HL-60 (cell line): ENCODE data around the gene TMEM18.

Source experiments
- DNase-seq, 2 experiments: peaks; one replicate each; pipeline ENCODE4 v3.0.0-alpha.2; 2010 to 2020; ENCODE audit warnings: low read depth in 1 of 2, low spot score in 1 of 2
- H3K27ac ChIP-seq: fragments of 250-450 bp; sonication (Bioruptor Pico); replicated peaks from 2 replicates; pipeline ENCODE4 v1.5.1; 2020; ENCODE audit warnings: mild to moderate bottlenecking, moderate library complexity
- H3K27me3 ChIP-seq: fragments of 250-450 bp; sonication (Bioruptor Pico); 2 replicates; pipeline ENCODE4 v1.5.1; 2021; ENCODE audit warnings: mild to moderate bottlenecking, moderate library complexity; ENCODE audit not compliant: insufficient read depth, poor library complexity, severe bottlenecking
- H3K4me3 ChIP-seq: replicated peaks from 2 replicates; pipeline ENCODE4 v1.5.1; 2011; ENCODE audit warnings: mild to moderate bottlenecking, control low read depth, low read length; ENCODE audit not compliant: insufficient read depth
- CTCF ChIP-seq: IDR thresholded peaks from one replicate; pipeline ENCODE4 v1.5.1; 2011; ENCODE audit warnings: low read length, control low read depth, inconsistent platforms; ENCODE audit not compliant: insufficient read depth
- GABPA ChIP-seq: IDR thresholded peaks from 2 replicates; pipeline ENCODE4 v1.6.1; 2012; ENCODE audit warnings: low read depth
- POLR2AphosphoS5 ChIP-seq: IDR thresholded peaks from 2 replicates; pipeline ENCODE4 v1.6.1; 2012; ENCODE audit warnings: low read depth
- SPI1 ChIP-seq: IDR thresholded peaks from 2 replicates; pipeline ENCODE4 v1.6.1; 2012; ENCODE audit warnings: low read depth, mild to moderate bottlenecking, borderline replicate concordance
- TF ChIP-seq, protein P1 (sequence below): IDR thresholded peaks from 2 replicates; pipeline ENCODE4 v1.6.1; 2012; ENCODE audit warnings: low read depth; ENCODE audit not compliant: insufficient replicate concordance

The TMEM18 gene

GRCh38 chr2:627926-628560 is 49.2 kb downstream of the TMEM18 start:
- no peak for DNase-seq
- H3K27me3 ChIP-seq: no peaks in the 10 kb centered on the region
- no peak overlapping the region for H3K27ac ChIP-seq
- TF ChIP-seq CTCF (no peak), POLR2AphosphoS5 (no peak), GABPA (no peak), SPI1 (no peak)
- TF ChIP-seq, protein P1, sequence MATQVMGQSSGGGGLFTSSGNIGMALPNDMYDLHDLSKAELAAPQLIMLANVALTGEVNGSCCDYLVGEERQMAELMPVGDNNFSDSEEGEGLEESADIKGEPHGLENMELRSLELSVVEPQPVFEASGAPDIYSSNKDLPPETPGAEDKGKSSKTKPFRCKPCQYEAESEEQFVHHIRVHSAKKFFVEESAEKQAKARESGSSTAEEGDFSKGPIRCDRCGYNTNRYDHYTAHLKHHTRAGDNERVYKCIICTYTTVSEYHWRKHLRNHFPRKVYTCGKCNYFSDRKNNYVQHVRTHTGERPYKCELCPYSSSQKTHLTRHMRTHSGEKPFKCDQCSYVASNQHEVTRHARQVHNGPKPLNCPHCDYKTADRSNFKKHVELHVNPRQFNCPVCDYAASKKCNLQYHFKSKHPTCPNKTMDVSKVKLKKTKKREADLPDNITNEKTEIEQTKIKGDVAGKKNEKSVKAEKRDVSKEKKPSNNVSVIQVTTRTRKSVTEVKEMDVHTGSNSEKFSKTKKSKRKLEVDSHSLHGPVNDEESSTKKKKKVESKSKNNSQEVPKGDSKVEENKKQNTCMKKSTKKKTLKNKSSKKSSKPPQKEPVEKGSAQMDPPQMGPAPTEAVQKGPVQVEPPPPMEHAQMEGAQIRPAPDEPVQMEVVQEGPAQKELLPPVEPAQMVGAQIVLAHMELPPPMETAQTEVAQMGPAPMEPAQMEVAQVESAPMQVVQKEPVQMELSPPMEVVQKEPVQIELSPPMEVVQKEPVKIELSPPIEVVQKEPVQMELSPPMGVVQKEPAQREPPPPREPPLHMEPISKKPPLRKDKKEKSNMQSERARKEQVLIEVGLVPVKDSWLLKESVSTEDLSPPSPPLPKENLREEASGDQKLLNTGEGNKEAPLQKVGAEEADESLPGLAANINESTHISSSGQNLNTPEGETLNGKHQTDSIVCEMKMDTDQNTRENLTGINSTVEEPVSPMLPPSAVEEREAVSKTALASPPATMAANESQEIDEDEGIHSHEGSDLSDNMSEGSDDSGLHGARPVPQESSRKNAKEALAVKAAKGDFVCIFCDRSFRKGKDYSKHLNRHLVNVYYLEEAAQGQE: no peak
- H3K4me3 ChIP-seq: no peak overlapping the region

DNA sequence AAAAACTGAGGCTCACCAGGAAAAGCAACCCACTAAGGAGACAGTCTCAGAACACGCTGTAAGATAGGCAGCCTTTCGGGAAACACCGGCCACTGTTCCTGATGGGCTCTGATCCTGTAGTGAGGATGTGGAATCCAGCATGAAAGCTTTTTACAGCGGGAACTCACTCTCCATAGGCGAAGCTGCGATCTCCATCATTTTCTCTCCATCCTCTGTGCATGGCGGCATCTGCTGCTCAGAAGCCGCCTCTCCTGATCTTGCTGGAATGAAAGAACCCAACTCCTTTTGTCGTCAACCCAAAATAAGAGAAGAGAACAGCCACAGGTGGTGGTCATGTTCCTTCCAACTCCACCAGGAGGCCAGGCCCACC is 49.9 kb downstream of the TMEM18 start:
- H3K27ac ChIP-seq: no peak overlapping the region
- H3K27me3 ChIP-seq: no peaks in the 10 kb centered on the region

More for the DNA sequence above, 49.9 kb downstream of the TMEM18 start:
- no peak for DNase-seq
- TF ChIP-seq GABPA: no peak
- TF ChIP-seq CTCF: no peak
- TF ChIP-seq, protein P1: no peak
- TF ChIP-seq SPI1: no peak
- no peak for TF ChIP-seq POLR2AphosphoS5
- no peak overlapping the region for H3K4me3 ChIP-seq
